ENCODE measurements around the gene PSMC4. TPM values are rescaled to one million over a fixed set of nuclear protein-coding genes. Genes with fewer than 3 reads are reported as not detected.
A peak's percentile ranks its signal among the peaks of the same experiment; 100 is the strongest.

PSMC4 gene
- total RNA-seq, 2 donors from 2014 or later, result 86.1 to 129 TPM

DNA sequence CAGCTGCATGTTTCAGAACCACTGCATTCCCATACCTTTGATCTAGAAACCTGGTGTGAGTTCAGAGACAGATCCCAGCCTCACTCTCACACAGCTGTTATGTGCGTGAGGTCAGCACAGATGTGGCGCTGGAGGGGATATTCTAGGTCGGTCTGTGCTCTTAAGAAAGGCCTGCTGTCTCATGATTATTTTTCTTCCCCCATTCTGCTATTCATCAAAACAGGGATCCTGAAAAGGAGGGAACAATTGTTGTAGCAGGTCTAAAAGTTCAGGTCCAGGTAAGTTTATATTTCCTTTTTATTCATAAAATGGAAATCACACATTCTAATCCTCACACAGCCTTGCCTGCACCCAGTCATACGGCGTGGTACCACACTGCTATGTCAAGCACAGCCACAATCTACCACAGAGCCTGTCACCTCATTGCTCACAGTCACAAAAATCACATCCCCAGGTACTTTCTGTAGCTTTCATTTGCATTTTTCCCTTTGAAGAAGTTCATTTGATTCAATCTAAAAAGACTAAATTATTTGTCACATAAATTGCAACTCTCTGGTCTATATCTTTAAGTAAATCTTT is 26.8 kb downstream of the PSMC4 start:
- 78% methylated on average over 5 of the region's 5 CpGs for WGBS
- no peaks in the 10 kb centered on the region for H3K9me3 ChIP-seq
- peak overlapping the region; percentile 60 to 70 for H3K4me3 ChIP-seq
- H3K36me3 ChIP-seq, result no peaks in the 10 kb centered on the region
- H3K4me1 ChIP-seq (replicated peaks), result no peaks in the 10 kb centered on the region
- intact Hi-C loops (cut with DNase I), result no loop called here
- DNase-seq (ENCODE audit: low spot score), result no peak
- H3K27ac ChIP-seq, result peak overlapping the region; percentile 80 to 81
- H3K27me3 ChIP-seq (replicated peaks; ENCODE audit: insufficient read depth), result no peaks in the 10 kb centered on the region
- no peak for TF ChIP-seq CTCF (IDR thresholded peaks at IDR 0.05)
- no peak for TF ChIP-seq POLR2A (IDR thresholded peaks at IDR 0.05)
- TF ChIP-seq POLR2AphosphoS5 (IDR thresholded peaks at IDR 0.05), result no peak

- no peak for DNase-seq (ENCODE audit: low spot score)
- intact Hi-C loops (cut with DNase I), result no loop called here
- Histone ChIP-seq H3K27me3 (replicated peaks; ENCODE audit: insufficient read depth) (no peaks in the 10 kb centered on the region), H3K4me1 (replicated peaks) (no peaks in the 10 kb centered on the region), H3K36me3 (no peaks in the 10 kb centered on the region), H3K4me3 (no peak overlapping the region), H3K27ac (no peak overlapping the region), H3K9me3 (no peaks in the 10 kb centered on the region)
- WGBS, result 92% methylated on average over 4 of the region's 4 CpGs
- TF ChIP-seq CTCF (IDR thresholded peaks at IDR 0.05) (no peak), POLR2AphosphoS5 (IDR thresholded peaks at IDR 0.05) (no peak), POLR2A (IDR thresholded peaks at IDR 0.05) (no peak)
Measured at GRCh38 chr19:39998501-39998900, 27.5 kb downstream of the PSMC4 start.

GRCh38 chr19:40005691-40006272 is 34.8 kb downstream of the PSMC4 start:
- peaks cover 0 to 3% of the 10 kb centered on the region in 2 donors for H3K36me3 ChIP-seq
- H3K4me3 ChIP-seq, result no peak overlapping the region
- WGBS, result 89% methylated on average over 4 of the region's 4 CpGs
- no peaks in the 10 kb centered on the region for H3K9me3 ChIP-seq
- TF ChIP-seq POLR2A (IDR thresholded peaks at IDR 0.05), result no peak
- TF ChIP-seq CTCF (IDR thresholded peaks at IDR 0.05), result no peak
- no peak for TF ChIP-seq POLR2AphosphoS5 (IDR thresholded peaks at IDR 0.05)
- H3K4me1 ChIP-seq (replicated peaks), result no peaks in the 10 kb centered on the region
- intact Hi-C loops (cut with DNase I), result no loop called here
- no peaks in the 10 kb centered on the region for H3K27me3 ChIP-seq (replicated peaks; ENCODE audit: insufficient read depth)
- no peak for DNase-seq (ENCODE audit: low spot score)
- H3K27ac ChIP-seq, result no peak overlapping the region

GRCh38 chr19:40006273-40006691 is 35.3 kb downstream of the PSMC4 start:
- Histone ChIP-seq H3K9me3 (no peaks in the 10 kb centered on the region), H3K27me3 (replicated peaks; ENCODE audit: insufficient read depth) (no peaks in the 10 kb centered on the region), H3K27ac (no peak overlapping the region), H3K4me1 (replicated peaks) (no peaks in the 10 kb centered on the region), H3K36me3 (peaks cover 0 to 3% of the 10 kb centered on the region in 2 donors), H3K4me3 (no peak overlapping the region)
- TF ChIP-seq POLR2AphosphoS5 (IDR thresholded peaks at IDR 0.05) (no peak), POLR2A (IDR thresholded peaks at IDR 0.05) (no peak), CTCF (IDR thresholded peaks at IDR 0.05) (no peak)
- no peak for DNase-seq (ENCODE audit: low spot score)
- 64% methylated on average over 1 of the region's 1 CpG for WGBS
- intact Hi-C loops (cut with DNase I), result no loop called here

- Histone ChIP-seq H3K36me3 (peaks cover 3 to 10% of the 10 kb centered on the region in 2 donors), H3K27me3 (replicated peaks; ENCODE audit: insufficient read depth) (no peaks in the 10 kb centered on the region), H3K27ac (no peak overlapping the region), H3K4me3 (no peak overlapping the region), H3K4me1 (replicated peaks) (no peaks in the 10 kb centered on the region), H3K9me3 (no peaks in the 10 kb centered on the region)
- TF ChIP-seq POLR2A (IDR thresholded peaks at IDR 0.05), result no peak
- TF ChIP-seq POLR2AphosphoS5 (IDR thresholded peaks at IDR 0.05), result no peak
- intact Hi-C loops (cut with DNase I), result no loop called here
- DNase-seq (ENCODE audit: low spot score), result no peak
Measured at GRCh38 chr19:40009674-40010073, 38.7 kb downstream of the PSMC4 start.
